T-helper 9 cell (primary cell): ENCODE results near the gene CCL27.
A peak's percentile ranks its signal among the peaks of the same experiment; 100 is the strongest.

Experiments used
- DNase-seq: peaks from one replicate; pipeline ENCODE4 v3.0.0-alpha.2; 2020
- total RNA-seq, 2 donors: gene quantifications; one replicate each; lab custom pipeline; 2026; lab: John Stamatoyannopoulos, UW

Gene CCL27, protein sequence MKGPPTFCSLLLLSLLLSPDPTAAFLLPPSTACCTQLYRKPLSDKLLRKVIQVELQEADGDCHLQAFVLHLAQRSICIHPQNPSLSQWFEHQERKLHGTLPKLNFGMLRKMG
- 0 reads per million in 2 donors for total RNA-seq

GRCh38 chr9:34662526-34663302, at the start of gene CCL27:
TSS of gene CCL27 (minus strand) at chr9:34662657. CDS start at chr9:34662633, 24 bp downstream.
- DNase-seq = no peak

GRCh38 chr9:34712140-34712539, 49.7 kb upstream of the CCL27 start:
- no peak for DNase-seq

- no peak for DNase-seq
Measured at GRCh38 chr9:34710023-34710422, 47.6 kb upstream of the CCL27 start, which contains the start of gene CCL21. TSS of gene CCL21 (minus strand) at chr9:34710136. CDS start at chr9:34710066, 70 bp downstream.

- no peak for DNase-seq
Measured at GRCh38 chr9:34709196-34709978, 46.9 kb upstream of the CCL27 start.

DNA sequence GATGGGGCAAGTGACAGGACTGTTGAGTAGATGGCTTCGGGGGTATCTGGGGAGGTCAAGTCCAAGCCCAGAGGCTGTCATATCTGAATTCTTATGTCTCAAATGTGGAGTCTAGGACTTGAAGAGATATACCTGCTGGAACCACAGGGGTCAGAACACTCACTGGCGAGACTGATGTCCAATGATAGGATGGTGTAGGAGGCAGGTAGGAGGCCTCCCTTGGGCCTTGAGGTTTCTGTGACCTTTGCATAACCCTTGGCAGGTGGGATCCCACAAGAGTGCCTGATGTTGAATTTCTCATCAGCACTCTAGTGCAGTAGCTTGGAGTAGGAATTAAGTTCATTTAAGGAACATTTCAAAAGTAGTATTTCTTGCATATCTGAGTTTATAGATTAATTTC, 44.7 kb upstream of the CCL27 start:
- DNase-seq = no peak

GRCh38 chr9:34701769-34702736, 39.6 kb upstream of the CCL27 start:
- peak; percentile 77 for DNase-seq

DNA sequence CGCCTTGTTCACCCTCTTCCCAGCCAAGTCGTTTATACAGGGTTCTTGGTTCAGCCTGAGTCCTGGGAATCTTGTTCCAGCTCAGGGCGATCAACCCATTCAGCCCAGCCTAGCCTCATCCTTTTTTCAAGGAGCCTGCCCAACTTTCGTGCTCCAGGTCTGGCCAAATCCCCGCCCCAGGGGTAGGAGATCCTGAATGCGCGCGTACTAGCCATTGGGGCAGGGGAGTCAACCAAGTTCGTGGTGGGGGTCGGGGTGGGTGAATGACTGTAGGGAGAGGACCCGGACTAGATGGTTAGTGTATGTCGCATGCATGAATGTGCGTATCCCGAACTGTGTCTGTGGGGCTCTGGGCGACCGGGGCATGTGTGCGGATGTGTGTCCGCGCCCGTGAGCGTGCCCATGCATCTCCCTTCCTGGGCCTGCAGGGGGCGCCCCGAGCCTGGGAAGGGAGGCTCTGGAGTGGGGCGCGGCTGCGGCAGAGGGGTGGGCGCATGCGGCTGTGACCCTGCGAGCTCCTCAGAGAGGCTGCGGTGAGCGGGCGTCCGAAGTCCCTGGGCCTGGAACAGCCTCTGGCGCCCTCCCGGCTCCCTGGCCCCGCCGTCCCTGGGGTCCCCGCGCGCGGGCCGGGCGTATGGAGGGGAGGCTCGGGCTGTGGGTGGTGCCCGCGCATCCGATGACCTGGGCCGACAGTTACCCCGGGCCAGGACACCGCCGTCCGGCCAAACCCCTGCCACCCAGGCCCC, 38.7 kb upstream of the CCL27 start:
- DNase-seq = peak; percentile 70

GRCh38 chr9:34694811-34695210, 32.4 kb upstream of the CCL27 start:
- no peak for DNase-seq

DNA sequence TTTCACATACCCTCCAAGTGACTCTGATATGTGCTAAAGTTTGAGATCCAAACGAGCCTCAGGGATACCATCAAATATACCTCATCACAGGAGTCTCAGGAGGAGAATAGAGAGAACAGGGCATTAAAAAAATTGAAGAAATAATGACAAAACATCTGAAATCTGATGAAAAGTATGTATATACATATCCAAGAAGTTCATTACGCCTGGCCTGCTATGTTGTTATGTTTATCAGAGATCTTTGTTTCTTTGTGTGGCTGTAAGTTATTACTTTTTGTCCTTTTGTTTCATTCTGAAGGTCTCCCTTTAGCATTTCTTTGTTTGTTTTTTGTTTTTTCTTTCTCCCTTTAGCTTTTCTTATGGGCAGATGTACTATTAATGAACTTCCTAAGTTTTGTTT, 31.1 kb upstream of the CCL27 start:
- no peak for DNase-seq

DNA sequence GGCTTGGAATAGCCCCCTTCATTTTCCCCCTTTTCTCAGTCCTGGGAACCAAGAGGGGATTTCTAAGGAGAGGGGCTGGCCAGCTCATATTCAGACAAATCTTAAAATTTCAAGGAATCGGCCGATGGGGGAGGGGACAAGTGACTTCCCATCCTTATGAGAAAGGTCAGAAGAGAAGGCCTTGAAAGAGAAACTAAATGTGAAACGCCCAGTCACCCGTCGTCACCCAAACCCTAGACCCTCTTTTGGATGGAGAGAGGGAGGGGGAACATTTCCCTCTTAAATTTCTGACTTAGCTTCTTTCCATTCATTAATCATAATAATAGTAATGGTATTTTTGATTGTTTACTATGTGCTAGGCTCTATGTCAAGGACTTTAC, 29.5 kb upstream of the CCL27 start:
- DNase-seq = no peak

- DNase-seq = no peak
Measured at GRCh38 chr9:34690983-34691935, 28.8 kb upstream of the CCL27 start, which contains the start of gene CCL19. TSS of gene CCL19 (minus strand) at chr9:34691276. CDS start at chr9:34691139, 137 bp downstream.

DNA sequence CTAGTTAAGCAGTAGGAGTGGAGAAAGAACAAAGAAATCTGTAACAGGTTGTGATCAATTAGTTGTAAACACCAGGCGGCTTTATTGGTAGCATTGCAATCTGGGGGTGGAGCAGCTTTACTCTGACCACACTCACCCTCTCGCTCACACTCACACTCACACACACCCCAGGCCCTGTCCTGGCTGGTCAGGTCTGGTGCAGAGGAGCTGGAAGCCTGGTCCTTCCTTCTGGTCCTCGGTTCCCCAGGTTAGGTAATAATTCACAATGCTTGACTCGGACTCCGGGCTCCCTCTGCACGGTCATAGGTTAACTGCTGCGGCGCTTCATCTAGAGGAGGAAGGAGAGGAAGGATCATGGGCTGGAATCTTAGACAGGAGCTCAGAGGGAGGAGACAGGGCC, 27.1 kb upstream of the CCL27 start:
- DNase-seq = no peak

GRCh38 chr9:34689116-34689470, 26.6 kb upstream of the CCL27 start:
- no peak for DNase-seq

- no peak for DNase-seq
Measured at GRCh38 chr9:34688329-34689115, 26.1 kb upstream of the CCL27 start.

DNA sequence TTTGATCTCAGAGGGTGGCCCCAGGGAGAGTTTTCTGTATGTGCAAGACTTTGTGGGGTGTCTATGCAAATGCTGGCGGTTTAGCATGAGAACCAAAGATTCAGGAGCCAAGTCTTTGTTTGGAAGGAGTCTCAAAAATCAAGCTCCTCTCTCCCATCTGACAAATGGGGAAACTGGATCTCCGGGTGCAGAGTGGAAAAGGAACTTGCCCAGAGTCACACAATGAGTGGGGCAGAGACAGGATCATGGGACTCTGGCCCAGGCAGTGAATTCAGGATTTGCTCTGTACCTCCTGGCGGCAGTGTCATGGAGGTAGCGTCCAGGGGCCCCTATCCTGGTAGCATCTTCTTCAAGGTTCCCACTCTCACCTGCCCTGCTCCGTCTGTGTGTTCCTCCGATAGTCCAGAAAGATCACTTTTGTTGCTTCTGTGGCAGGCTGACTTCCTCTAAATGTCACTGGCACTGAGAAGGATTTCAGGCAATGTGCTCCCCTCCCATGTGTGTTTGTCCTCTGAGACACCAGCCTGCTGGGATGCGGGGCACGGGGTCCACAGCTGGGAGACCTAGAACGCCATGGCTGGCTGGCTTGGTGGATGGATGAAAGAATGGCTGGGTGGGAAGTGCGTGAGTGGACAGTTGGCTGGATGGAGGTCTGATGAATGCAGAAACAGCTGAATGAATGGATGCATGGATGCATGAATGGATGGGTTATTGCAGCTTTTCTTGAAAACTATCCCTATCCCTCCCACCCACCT, 25.0 kb upstream of the CCL27 start:
- no peak for DNase-seq

DNA sequence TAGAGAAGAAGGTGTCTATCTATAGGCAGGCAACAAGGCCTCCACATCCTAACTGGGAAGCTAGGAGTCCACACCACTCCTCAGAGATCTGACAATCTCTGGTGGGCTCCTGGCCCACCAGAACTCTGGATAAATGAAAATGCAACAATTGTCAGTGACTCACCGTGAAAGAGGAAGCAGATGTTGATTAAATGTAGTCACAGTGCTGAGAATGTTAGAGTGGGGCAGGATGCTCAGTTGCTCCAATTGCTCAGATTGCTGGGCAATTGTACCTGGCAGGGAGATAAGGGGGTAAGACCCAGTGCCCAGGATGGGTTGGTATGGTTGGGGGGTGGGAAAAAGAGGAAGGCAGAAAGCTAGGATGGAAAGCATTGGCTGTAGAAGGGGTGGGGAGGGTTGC, 24.3 kb upstream of the CCL27 start:
- no peak for DNase-seq

GRCh38 chr9:34686231-34686630, 23.8 kb upstream of the CCL27 start:
- no peak for DNase-seq

GRCh38 chr9:34685591-34685990, 23.1 kb upstream of the CCL27 start:
- DNase-seq = no peak

GRCh38 chr9:34684816-34685215, 22.4 kb upstream of the CCL27 start:
- no peak for DNase-seq
